Measurements from ENCODE around the gene WDR54.
A peak's percentile ranks its signal among the peaks of the same experiment; 100 is the strongest.

DNA sequence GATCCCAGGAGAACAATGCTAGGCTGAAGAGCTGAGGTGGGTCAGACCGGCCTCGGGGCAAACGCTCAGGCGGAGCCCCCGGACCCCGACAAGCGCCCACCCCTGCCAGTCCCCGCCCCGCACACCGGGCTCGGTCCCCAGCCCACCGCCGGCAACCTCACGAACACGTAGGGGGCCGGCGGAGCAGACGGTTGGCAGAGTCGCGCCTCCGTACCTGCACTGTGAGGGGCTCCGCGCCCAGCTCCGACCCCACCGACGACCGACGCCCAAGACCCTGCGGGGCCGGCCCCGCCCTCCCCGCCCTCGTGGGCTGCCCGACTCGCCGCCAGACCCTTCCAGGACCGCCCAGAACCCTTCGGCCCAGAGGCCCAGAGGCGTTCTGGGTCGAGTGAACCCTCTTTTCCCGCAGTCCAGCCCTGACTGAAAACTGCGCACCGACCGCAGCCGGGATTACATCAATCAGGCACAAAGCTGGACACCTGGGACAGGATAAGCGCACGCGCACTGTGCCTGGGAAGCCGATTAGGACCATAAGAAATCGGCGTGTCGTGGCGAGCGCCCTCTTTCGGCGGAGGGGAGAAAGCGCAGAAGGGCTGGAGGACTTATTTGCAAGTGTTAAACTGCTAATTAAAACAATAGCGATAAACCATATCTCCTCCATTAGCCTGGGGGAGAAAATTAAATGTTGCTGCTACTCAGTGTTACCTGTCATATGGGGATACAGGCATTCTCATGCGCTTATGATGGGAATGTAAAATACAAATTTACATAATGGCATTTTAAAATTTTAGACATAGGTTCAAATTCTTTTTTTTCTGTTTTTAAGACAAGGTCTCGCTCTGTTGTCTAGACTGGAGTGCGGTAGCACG lies 29.7 kb upstream of the WDR54 start:
- TF ChIP-seq CTCF (IDR thresholded peaks at IDR 0.05): peak; percentile 91 to 98 (median 94)
- peak in 1 of 2 donors; percentile 37 for TF ChIP-seq POLR2A (IDR thresholded peaks at IDR 0.05)

Measured in adrenal gland (tissue), 5 donors.